ENCODE measurements around the gene RADIL.

Gene RADIL

GRCh38 chr7:4871930-4872675, 11.4 kb downstream of the RADIL start:
- no peak for TF ChIP-seq CTCF (IDR thresholded peaks at IDR 0.05; ENCODE audit: low read depth, low read length)
- H3K4me3 ChIP-seq (ENCODE audit: low read depth, low read length), result no peak overlapping the region

DNA sequence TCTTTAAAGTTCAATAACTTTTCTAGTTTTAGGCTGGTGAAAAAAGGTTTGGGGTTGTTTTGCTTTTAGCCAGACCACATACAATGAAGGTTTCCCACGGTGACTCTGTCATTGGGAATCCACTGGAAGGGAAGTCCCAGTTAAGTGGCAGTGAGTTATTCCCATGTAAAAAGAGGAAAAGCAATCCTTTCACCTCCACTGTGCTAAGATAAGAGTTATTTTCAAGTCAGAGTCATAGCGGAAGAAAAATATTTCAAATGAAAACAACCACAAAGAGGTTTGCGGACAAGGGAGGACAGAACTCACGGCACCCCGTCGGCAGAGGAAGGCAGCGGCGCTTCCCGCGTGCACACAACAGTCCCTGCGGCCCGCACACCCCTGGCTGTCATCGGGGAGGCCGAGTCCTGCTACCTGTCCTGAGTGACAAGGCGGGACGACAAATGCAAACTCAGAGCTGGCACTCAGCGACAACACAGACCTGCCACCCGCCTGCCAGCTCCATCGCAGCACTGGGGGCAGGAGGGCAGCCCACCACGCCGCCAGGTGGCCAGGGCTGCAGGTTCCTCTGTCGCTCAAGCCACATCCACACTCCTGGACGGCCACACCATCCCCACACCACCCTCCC, 12.3 kb downstream of the RADIL start:
- H3K4me3 ChIP-seq (ENCODE audit: low read depth, low read length), result no peak overlapping the region
- TF ChIP-seq CTCF (IDR thresholded peaks at IDR 0.05; ENCODE audit: low read depth, low read length), result no peak

GRCh38 chr7:4868493-4868892, 15.0 kb downstream of the RADIL start:
- TF ChIP-seq CTCF (IDR thresholded peaks at IDR 0.05; ENCODE audit: low read depth, low read length), result no peak
- no peak overlapping the region for H3K4me3 ChIP-seq (ENCODE audit: low read depth, low read length)

DNA sequence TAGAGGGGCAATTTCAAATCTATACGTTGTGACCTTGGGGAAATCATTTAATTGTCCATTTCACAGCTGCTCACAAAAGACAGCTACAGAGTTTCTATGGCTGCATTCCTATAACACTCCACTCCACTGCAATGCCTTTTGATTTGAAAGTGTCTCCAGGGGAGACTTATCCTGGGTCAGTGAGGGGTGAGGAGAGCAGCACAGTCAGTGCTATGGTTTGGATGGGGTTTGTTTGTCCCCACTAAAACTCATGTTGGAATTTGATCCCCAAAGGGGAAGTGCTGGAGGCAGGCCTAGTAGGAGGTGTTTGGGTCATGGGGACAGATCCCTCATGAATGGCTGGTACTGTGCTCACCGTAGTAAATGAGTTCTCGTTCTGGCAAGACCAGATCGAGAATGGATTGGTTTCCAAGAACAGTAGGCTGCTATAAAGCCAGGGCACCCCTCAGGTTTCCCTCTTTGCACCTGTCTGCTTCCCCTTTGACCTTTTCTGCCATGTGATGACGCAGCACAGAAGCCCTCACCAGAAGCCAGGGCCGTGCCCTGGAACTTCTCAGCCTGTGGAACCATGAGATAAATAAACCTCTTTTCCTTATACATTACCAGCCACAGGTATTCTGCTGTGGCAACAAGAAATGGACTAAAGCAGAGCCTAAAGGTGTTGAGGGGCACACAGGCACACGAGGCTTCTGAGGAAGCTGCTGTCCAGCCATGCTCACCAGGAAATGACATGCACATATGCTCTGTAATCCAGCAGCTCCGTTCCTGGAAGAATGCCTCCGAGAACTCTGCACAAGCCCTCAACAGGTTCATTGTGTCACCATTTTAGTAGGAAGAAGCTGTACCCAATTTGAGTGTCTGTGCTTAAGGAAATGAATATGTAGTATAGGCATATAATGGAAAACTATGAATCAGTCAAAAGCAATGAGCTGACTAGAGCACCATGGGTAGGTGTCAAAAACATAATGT, 16.7 kb downstream of the RADIL start:
- TF ChIP-seq CTCF (IDR thresholded peaks at IDR 0.05; ENCODE audit: low read depth, low read length), result no peak

DNA sequence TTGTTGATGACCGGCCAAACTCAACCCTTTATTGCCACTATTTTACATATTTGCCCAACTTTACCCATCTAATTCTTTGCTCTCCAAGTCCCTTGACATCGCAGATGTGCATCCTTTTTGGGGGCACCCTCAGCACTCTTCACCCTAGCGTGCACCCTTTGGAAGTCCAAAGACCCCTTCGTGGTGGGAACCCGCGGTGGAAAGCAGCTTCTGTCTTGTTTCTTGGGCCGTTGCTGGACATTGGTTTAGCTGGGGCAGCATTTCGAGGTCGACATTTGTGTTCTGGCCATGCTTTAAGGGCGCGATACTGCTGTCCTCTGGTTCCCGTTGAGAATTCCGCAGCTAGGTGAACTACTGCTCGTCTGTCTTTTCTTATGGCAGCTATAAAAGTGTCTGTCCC, 21.4 kb downstream of the RADIL start:
- TF ChIP-seq CTCF (IDR thresholded peaks at IDR 0.05; ENCODE audit: low read depth, low read length), result no peak
- H3K4me3 ChIP-seq (ENCODE audit: low read depth, low read length), result no peak overlapping the region

More for the DNA sequence above, 16.7 kb downstream of the RADIL start:
- H3K4me3 ChIP-seq (ENCODE audit: low read depth, low read length), result no peak overlapping the region

DNA sequence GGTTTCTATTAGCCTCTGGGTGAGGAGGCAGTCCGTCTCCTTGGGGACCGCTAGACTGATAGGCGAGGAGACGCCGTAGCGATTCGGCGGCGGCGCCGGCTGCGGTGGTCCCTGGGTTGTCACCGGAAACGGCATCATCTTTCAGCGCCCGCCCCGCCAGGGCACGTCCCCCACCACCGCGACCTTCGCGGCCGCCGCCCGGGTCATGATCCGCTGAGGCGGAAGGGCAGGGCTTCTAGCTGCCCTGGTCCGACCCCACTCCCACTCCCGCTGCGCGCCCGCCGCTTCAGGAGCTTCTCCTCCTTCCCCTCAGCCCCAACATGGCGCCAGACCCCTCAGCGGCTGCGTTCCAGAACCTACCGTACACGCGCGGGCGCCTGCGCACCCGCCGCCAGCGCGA, 21.8 kb downstream of the RADIL start, which contains the start of gene PAPOLB:
PAPOLB (minus strand) TSS at position 358 of the 400 bp plus-strand sequence; CDS start at position 138, 220 bp downstream.
- TF ChIP-seq CTCF (IDR thresholded peaks at IDR 0.05; ENCODE audit: low read depth, low read length), result no peak
- no peak within 1 kb of the TSS for H3K4me3 ChIP-seq (ENCODE audit: low read depth, low read length)
